Vagina (tissue), 2 donors: ENCODE data around the gene DSG2.

ENCODE experiments used
- POLR2A ChIP-seq, 2 donors: fragments of 450-650 bp; IDR thresholded peaks; one replicate each; pipeline ENCODE4 v1.6.1; 2017; ENCODE audit warnings: antibody characterized with exemption in 2 of 2, mild to moderate bottlenecking in 2 of 2, moderate library complexity in 2 of 2
- POLR2AphosphoS5 ChIP-seq, 2 donors: sonication (generic); formaldehyde crosslinking; IDR thresholded peaks; one replicate each; pipeline ENCODE4 v1.9.0; 2017; ENCODE audit warnings: antibody characterized with exemption in 2 of 2, mild to moderate bottlenecking in 2 of 2, low read depth in 1 of 2; ENCODE audit not compliant: insufficient read depth in 1 of 2
- TF ChIP-seq, protein P1 (sequence below), 3 experiments: fragments of 450-650 bp in 2 of 3; fragments of 200-600 bp in 1 of 3; sonication (generic) in 1 of 3; IDR thresholded peaks; one replicate each; pipeline ENCODE4 v1.5.1; 2017 to 2019; ENCODE audit warnings: antibody characterized with exemption in 3 of 3, mild to moderate bottlenecking in 2 of 3, moderate library complexity in 2 of 3

DNA sequence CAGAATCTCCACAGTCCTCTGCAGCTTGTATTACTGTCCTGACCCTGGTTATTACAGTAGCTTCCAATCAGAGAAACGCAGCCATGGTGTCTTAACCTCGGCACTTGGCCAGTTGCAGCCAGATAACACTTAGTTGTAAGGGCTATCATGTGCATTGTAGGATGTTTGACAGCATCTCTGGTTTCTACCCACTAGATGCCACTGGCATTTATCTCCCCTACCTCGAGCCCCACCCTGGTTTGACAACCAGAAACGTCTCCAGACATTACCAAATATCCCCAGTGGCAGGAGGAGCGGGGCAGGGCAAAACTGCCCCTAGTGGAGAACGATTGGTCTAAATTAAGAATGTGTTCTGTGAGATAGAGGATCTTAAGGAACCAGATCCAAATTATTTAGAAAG lies 13.1 kb downstream of the DSG2 start:
- TF ChIP-seq, protein P1, sequence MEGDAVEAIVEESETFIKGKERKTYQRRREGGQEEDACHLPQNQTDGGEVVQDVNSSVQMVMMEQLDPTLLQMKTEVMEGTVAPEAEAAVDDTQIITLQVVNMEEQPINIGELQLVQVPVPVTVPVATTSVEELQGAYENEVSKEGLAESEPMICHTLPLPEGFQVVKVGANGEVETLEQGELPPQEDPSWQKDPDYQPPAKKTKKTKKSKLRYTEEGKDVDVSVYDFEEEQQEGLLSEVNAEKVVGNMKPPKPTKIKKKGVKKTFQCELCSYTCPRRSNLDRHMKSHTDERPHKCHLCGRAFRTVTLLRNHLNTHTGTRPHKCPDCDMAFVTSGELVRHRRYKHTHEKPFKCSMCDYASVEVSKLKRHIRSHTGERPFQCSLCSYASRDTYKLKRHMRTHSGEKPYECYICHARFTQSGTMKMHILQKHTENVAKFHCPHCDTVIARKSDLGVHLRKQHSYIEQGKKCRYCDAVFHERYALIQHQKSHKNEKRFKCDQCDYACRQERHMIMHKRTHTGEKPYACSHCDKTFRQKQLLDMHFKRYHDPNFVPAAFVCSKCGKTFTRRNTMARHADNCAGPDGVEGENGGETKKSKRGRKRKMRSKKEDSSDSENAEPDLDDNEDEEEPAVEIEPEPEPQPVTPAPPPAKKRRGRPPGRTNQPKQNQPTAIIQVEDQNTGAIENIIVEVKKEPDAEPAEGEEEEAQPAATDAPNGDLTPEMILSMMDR (IDR thresholded peaks at IDR 0.05), result no peak
- TF ChIP-seq POLR2A (IDR thresholded peaks at IDR 0.05), result no peak
- TF ChIP-seq POLR2AphosphoS5 (IDR thresholded peaks at IDR 0.05; ENCODE audit: insufficient read depth in 1 of 2, low read depth in 1 of 2), result no peak
